Mesenchymal stem cell (in vitro differentiated cells and primary cell): ENCODE results near the gene TMEM89.
A peak's percentile ranks its signal among the peaks of the same experiment; 100 is the strongest.

Experiments
- DNase-seq: peaks from one replicate; pipeline ENCODE4 v3.0.0-alpha.2; 2013
- H2AFZ ChIP-seq: one replicate; pipeline ENCODE4 v1.6.1; 2013; ENCODE audit warnings: low read depth, mild to moderate bottlenecking, control low read depth, inconsistent platforms, low read length, moderate library complexity
- H2AK5ac ChIP-seq: 2 replicates; pipeline ENCODE4 v1.6.1; 2013; ENCODE audit warnings: low read length, moderate library complexity, mild to moderate bottlenecking, inconsistent platforms; ENCODE audit not compliant: severe bottlenecking
- H2BK120ac ChIP-seq: one replicate; pipeline ENCODE4 v1.6.1; 2013; ENCODE audit warnings: low read depth, mild to moderate bottlenecking, inconsistent platforms, low read length, moderate library complexity
- H2BK12ac ChIP-seq, 2 experiments: one replicate each; pipeline ENCODE4 v1.6.1; 2013; ENCODE audit warnings: inconsistent platforms in 2 of 2, low read length in 2 of 2, mild to moderate bottlenecking in 2 of 2, moderate library complexity in 2 of 2, control low read depth in 1 of 2
- H2BK15ac ChIP-seq: one replicate; pipeline ENCODE4 v1.6.1; 2013; ENCODE audit warnings: mild to moderate bottlenecking, low read depth, inconsistent platforms; ENCODE audit not compliant: poor library complexity, severe bottlenecking
- H2BK5ac ChIP-seq: 2 replicates; pipeline ENCODE4 v1.6.1; 2013; ENCODE audit warnings: low read depth, mild to moderate bottlenecking, low read length, control low read depth, inconsistent platforms; ENCODE audit not compliant: poor library complexity, severe bottlenecking
- H3K14ac ChIP-seq, 2 experiments: one replicate each; pipeline ENCODE4 v1.6.1; 2013; ENCODE audit warnings: inconsistent platforms in 2 of 2, low read length in 2 of 2, control low read depth in 1 of 2, mild to moderate bottlenecking in 1 of 2, moderate library complexity in 1 of 2
- H3K18ac ChIP-seq, 2 experiments: one replicate each; pipeline ENCODE4 v1.6.1; 2013; ENCODE audit warnings: inconsistent platforms in 2 of 2, low read length in 2 of 2, control low read depth in 1 of 2, low read depth in 1 of 2, mild to moderate bottlenecking in 1 of 2
- H3K23ac ChIP-seq, 2 experiments: one replicate each; pipeline ENCODE4 v1.6.1; 2013; ENCODE audit warnings: inconsistent platforms in 2 of 2, low read length in 2 of 2, mild to moderate bottlenecking in 2 of 2, moderate library complexity in 2 of 2, control low read depth in 1 of 2
- H3K27ac ChIP-seq: 2 replicates; pipeline ENCODE4 v1.5.1; 2013; ENCODE audit warnings: mild to moderate bottlenecking, moderate library complexity, low read length, control low read depth, inconsistent platforms; ENCODE audit not compliant: poor library complexity, severe bottlenecking
- H3K27me3 ChIP-seq, 2 experiments: 2 replicates each; pipeline versions ENCODE4 v1.6.1 to v1.7.0; 2013; ENCODE audit warnings: low read length in 2 of 2, mild to moderate bottlenecking in 2 of 2, moderate library complexity in 2 of 2, control low read depth in 1 of 2, inconsistent platforms in 1 of 2; ENCODE audit not compliant: control insufficient read depth in 1 of 2, insufficient read depth in 1 of 2
- H3K36me3 ChIP-seq, 2 experiments: 2 replicates each; pipeline versions ENCODE4 v1.6.1 to v1.7.0; 2013; ENCODE audit warnings: low read length in 2 of 2, control low read depth in 1 of 2, inconsistent platforms in 1 of 2, low read depth in 1 of 2, mild to moderate bottlenecking in 1 of 2; ENCODE audit not compliant: insufficient read depth in 2 of 2, control insufficient read depth in 1 of 2
- H3K4ac ChIP-seq, 2 experiments: one replicate each; pipeline ENCODE4 v1.6.1; 2013; ENCODE audit warnings: inconsistent platforms in 2 of 2, low read length in 2 of 2, mild to moderate bottlenecking in 2 of 2, moderate library complexity in 2 of 2, control low read depth in 1 of 2, low read depth in 1 of 2
- H3K4me1 ChIP-seq: 2 replicates; pipeline ENCODE4 v1.6.1; 2013; ENCODE audit warnings: low read depth, low read length, control low read depth; ENCODE audit not compliant: control insufficient read depth, insufficient read depth
- H3K4me2 ChIP-seq: 2 replicates; pipeline ENCODE4 v1.6.1; 2013; ENCODE audit warnings: low read length, mild to moderate bottlenecking, inconsistent platforms; ENCODE audit not compliant: poor library complexity, severe bottlenecking
- H3K4me3 ChIP-seq, 2 experiments: 2 replicates each; pipeline versions ENCODE4 v1.5.1 to v1.7.0; 2013; ENCODE audit warnings: low read length in 2 of 2, mild to moderate bottlenecking in 2 of 2, control low read depth in 1 of 2, low read depth in 1 of 2; ENCODE audit not compliant: insufficient read depth in 1 of 2
- H3K79me1 ChIP-seq: replicated peaks from 2 replicates; pipeline ENCODE4 v1.6.1; 2013; ENCODE audit warnings: mild to moderate bottlenecking, control low read depth, low read length, inconsistent platforms; ENCODE audit not compliant: poor library complexity, severe bottlenecking
- H3K9ac ChIP-seq: 2 replicates; pipeline ENCODE4 v1.7.0; 2013; ENCODE audit warnings: mild to moderate bottlenecking, low read length, moderate library complexity
- H3K9me3 ChIP-seq: 2 replicates; pipeline ENCODE4 v1.7.0; 2013; ENCODE audit warnings: mild to moderate bottlenecking, low read length; ENCODE audit not compliant: control insufficient read depth
- H4K8ac ChIP-seq: one replicate; pipeline ENCODE4 v1.6.1; 2013; ENCODE audit warnings: inconsistent platforms, mild to moderate bottlenecking, low read length, moderate library complexity
- H4K91ac ChIP-seq: one replicate; pipeline ENCODE4 v1.6.1; 2013; ENCODE audit warnings: mild to moderate bottlenecking, low read length, inconsistent platforms
- WGBS: methylation state at CpG from one replicate; pipeline ENCODE4 v1.1.7; 2013; ENCODE audit warnings: mixed read lengths; 5-methylcytosine and 5-hydroxymethylcytosine counted together

Gene TMEM89

GRCh38 chr3:48662753-48663488 is 41.4 kb upstream of the TMEM89 start, which contains the start of gene CELSR3:
TSS of gene CELSR3 (minus strand) at chr3:48662886. CDS start at chr3:48662634, 252 bp downstream.
- H2AK5ac ChIP-seq = peak within 1 kb of the TSS; percentile 93
- H3K4me3 ChIP-seq = peak within 1 kb of the TSS; percentile 67 to 88
- H2BK12ac ChIP-seq = no peak within 1 kb of the TSS
- peak within 1 kb of the TSS; percentile 63 for H2BK5ac ChIP-seq
- peak within 1 kb of the TSS; percentile 96 for H3K4me2 ChIP-seq
- H3K9ac ChIP-seq = peak within 1 kb of the TSS; percentile 95
- peak within 1 kb of the TSS; percentile 57 to 93 for H3K4ac ChIP-seq
- peaks cover 6 to 10% of the 10 kb centered on the region in 2 experiments for H3K27me3 ChIP-seq
- H2BK120ac ChIP-seq = peak within 1 kb of the TSS; percentile 77
- WGBS = under 1% methylated on average over 42 of the region's 52 CpGs
- H4K91ac ChIP-seq = peak within 1 kb of the TSS; percentile 87
- H2AFZ ChIP-seq = peak within 1 kb of the TSS; percentile 54
- peak within 1 kb of the TSS in 1 of 2 experiments; percentile 46 for H3K23ac ChIP-seq
- H3K14ac ChIP-seq = no peak within 1 kb of the TSS
- H4K8ac ChIP-seq = peak within 1 kb of the TSS; percentile 88
- H3K9me3 ChIP-seq = no peaks in the 10 kb centered on the region
- DNase-seq = peak; percentile 95
- peaks cover 0 to 18% of the 10 kb centered on the region in 2 experiments for H3K36me3 ChIP-seq
- peaks cover 24% of the 10 kb centered on the region for H3K4me1 ChIP-seq
- H3K18ac ChIP-seq = peak within 1 kb of the TSS; percentile 83 to 85
- H3K27ac ChIP-seq = peak within 1 kb of the TSS; percentile 90
- no peak within 1 kb of the TSS for H2BK15ac ChIP-seq
- no peaks in the 10 kb centered on the region for H3K79me1 ChIP-seq

- Histone ChIP-seq H3K27ac (no peak overlapping the region), H4K8ac (no peak overlapping the region), H3K9me3 (no peaks in the 10 kb centered on the region), H2AFZ (no peak overlapping the region), H3K18ac (no peak overlapping the region), H2BK5ac (no peak overlapping the region), H3K4me1 (peaks cover 24% of the 10 kb centered on the region), H2BK12ac (no peak overlapping the region), H3K14ac (no peak overlapping the region), H2AK5ac (no peak overlapping the region), H3K4ac (no peak overlapping the region), H3K4me2 (peak overlapping the region; percentile 96), H3K79me1 (no peaks in the 10 kb centered on the region), H2BK15ac (no peak overlapping the region), H2BK120ac (no peak overlapping the region), H3K27me3 (peaks cover 6 to 16% of the 10 kb centered on the region in 2 experiments), H4K91ac (no peak overlapping the region), H3K36me3 (peaks cover 0 to 18% of the 10 kb centered on the region in 2 experiments), H3K23ac (no peak overlapping the region), H3K9ac (no peak overlapping the region), H3K4me3 (peak overlapping the region; percentile 67 to 88)
- WGBS = 6% methylated on average over 16 of the region's 46 CpGs
- DNase-seq = peak; percentile 16
These were observed 40.7 kb upstream of the TMEM89 start for GRCh38 chr3:48662145-48662752.

GRCh38 chr3:48661501-48662144 is 40.1 kb upstream of the TMEM89 start:
- H3K9me3 ChIP-seq = no peaks in the 10 kb centered on the region
- H3K18ac ChIP-seq = no peak overlapping the region
- H3K9ac ChIP-seq = no peak overlapping the region
- H3K4me3 ChIP-seq = peak overlapping the region; percentile 41 to 75
- no peak overlapping the region for H3K23ac ChIP-seq
- H3K36me3 ChIP-seq = peaks cover 0 to 24% of the 10 kb centered on the region in 2 experiments
- no peak overlapping the region for H2BK5ac ChIP-seq
- no peaks in the 10 kb centered on the region for H3K79me1 ChIP-seq
- peaks cover 25% of the 10 kb centered on the region for H3K4me1 ChIP-seq
- H3K27me3 ChIP-seq = peaks cover 6 to 23% of the 10 kb centered on the region in 2 experiments
- no peak overlapping the region for H2BK15ac ChIP-seq
- H2AK5ac ChIP-seq = no peak overlapping the region
- 4% methylated on average over 67 of the region's 67 CpGs for WGBS
- peak; percentile 50 for DNase-seq
- H2BK120ac ChIP-seq = no peak overlapping the region
- no peak overlapping the region for H3K14ac ChIP-seq
- H2AFZ ChIP-seq = no peak overlapping the region
- no peak overlapping the region for H4K8ac ChIP-seq
- H4K91ac ChIP-seq = no peak overlapping the region
- H3K27ac ChIP-seq = no peak overlapping the region
- no peak overlapping the region for H2BK12ac ChIP-seq
- peak overlapping the region; percentile 89 for H3K4me2 ChIP-seq
- H3K4ac ChIP-seq = no peak overlapping the region
